ENCODE measurements around the gene ZC3H6.

Gene ZC3H6

DNA sequence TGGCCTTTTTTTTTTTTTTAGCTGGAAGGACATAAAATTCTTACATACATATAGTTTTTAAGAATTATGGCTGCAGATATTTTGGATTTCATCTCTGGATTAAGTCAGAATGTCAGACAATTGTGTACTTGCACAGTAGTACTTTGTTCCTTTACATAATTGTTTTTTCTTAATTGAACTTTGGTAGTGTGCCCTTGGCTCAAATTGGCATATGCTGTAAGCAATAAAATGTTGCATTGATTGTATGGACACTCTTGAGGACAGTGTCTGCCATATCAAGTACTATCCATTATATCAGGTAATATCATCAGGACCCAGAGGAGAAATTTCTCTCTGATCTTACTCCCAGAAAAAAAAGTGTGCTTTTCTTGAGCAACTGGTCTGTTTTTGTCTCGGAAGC is 15.3 kb downstream of the ZC3H6 start:
- Mint-ChIP-seq H3K27me3 (no peaks in the 10 kb centered on the region), H3K36me3 (ENCODE audit: insufficient read depth) (peaks cover 5% of the 10 kb centered on the region), H3K9me3 (no peaks in the 10 kb centered on the region), H3K4me3 (no peak overlapping the region), H3K27ac (no peak overlapping the region), H3K4me1 (ENCODE audit: low read depth in 2 of 2) (peaks cover 0 to 5% of the 10 kb centered on the region in 2 donors)
- ATAC-seq (replicated peaks) (no peak), DNase-seq (no peak)

DNA sequence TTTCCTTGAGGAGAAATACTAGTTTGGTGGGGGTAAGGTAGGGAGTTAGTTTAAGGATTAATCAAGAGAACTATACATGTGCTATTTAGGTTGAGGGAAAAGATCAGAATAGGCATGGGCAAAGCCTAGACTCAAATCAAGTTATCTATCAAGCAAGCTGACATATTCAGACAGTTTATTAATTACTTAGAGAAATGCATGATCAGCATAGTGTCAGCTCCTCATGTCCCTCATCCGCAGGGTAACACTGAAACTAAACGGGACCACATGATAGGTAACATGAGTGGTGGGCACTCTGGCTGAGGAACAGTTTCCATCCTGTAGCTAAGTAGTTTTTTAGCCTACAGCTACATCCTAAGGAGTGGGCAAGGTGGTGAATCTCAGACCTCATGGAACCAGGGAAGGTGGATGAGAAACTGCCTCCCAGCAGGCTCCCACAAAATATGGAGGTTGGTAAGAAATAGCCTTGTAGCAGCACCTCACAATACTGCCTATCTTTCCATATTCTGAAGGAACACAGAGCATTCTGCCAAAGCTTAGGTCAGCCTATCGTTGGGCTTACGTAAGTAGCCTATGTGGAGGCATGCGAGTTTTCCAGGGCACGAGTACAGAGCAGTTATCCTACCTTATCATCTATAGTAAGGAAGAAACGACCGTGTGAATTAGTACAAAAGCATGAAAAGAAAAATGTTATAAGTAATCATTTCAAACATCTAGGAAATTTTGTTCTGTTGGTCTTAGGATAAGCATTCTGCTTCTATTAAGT is 18.4 kb downstream of the ZC3H6 start:
- Mint-ChIP-seq H3K36me3 (ENCODE audit: insufficient read depth) (no peaks in the 10 kb centered on the region), H3K4me1 (ENCODE audit: low read depth in 2 of 2) (peaks cover 0 to 11% of the 10 kb centered on the region in 2 donors), H3K27ac (no peak overlapping the region), H3K9me3 (no peaks in the 10 kb centered on the region), H3K4me3 (no peak overlapping the region), H3K27me3 (no peaks in the 10 kb centered on the region)
- DNase-seq = no peak
- no peak for ATAC-seq (replicated peaks)

DNA sequence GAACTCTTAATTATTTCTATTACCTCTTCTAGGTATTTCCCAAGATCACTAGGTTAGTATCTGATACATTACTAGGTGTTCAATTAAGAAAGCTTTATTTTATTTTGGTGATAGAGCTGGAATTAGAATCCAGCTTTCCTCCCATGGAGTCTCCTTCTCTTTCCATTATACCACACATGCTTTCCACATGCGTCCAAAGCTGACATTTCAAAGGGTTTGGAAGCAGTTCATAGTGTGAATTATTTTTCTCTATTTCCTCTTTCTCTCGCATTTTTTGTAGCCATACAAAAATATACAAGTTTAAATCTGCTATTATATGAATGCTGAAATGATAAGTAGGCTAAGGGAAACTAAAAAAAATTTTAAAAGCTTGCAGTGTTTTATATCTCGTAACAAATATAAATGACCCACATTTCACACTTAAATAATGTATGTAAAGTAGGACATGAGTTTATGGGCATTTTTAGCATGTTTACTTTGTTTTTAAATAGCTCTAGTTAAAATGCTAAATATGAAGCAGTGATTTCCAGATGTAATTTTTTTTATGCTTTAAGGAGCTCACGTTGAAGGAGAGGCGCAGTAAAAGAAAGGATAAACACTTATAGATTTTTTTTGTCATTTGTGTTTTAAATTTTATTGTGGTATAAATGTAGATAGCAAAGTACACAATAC is 20.1 kb downstream of the ZC3H6 start:
- no peaks in the 10 kb centered on the region for H3K27me3 Mint-ChIP-seq
- H3K36me3 Mint-ChIP-seq (ENCODE audit: insufficient read depth) = peaks cover 4% of the 10 kb centered on the region
- no peak for ATAC-seq (replicated peaks)
- no peak for DNase-seq
- no peak overlapping the region for H3K27ac Mint-ChIP-seq
- peaks cover 0 to 10% of the 10 kb centered on the region in 2 donors for H3K4me1 Mint-ChIP-seq (ENCODE audit: low read depth in 2 of 2)
- H3K9me3 Mint-ChIP-seq = no peaks in the 10 kb centered on the region
- H3K4me3 Mint-ChIP-seq = no peak overlapping the region

DNA sequence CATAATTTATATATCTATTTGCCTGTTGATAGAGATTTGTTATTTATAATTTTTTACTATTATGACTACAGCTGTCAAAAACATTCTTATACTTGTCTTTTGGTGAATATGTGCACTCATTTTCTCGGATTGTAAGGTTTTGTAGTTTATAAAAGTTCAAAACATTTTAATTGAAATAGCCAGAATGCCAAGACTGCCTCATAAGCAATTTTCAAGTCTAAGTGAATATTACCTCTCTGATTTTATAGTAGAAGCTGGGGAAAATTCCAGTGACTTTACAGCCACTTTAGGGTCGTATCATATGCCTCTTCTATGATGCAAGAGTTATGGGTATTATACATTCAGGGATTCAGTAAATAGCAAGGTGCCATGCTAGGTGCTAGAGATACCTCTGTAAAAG is 21.0 kb downstream of the ZC3H6 start:
- Mint-ChIP-seq H3K36me3 (ENCODE audit: insufficient read depth) (peaks cover 7% of the 10 kb centered on the region), H3K4me1 (ENCODE audit: low read depth in 2 of 2) (peaks cover 0 to 10% of the 10 kb centered on the region in 2 donors), H3K9me3 (no peaks in the 10 kb centered on the region), H3K4me3 (no peak overlapping the region), H3K27ac (no peak overlapping the region), H3K27me3 (no peaks in the 10 kb centered on the region)
- ATAC-seq (replicated peaks) = no peak
- DNase-seq = no peak

DNA sequence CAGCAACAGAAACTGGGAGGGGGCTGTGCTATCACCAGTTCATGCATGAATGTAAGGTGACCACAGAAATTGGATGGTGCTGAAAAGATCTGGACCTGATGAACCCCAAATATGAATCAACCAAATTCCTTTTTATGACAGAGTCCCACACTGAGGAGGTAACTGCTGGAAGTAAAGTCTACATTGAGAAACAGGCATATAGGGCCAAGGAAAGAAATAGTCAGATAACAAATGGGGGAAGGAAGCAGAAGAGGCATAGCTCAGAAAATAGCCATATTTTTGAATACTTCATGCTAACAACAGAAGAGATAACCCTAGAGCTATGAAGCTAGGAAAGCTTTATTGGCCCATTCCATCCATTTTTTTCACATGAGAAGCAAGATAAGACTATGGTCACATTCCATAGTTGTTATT is 25.8 kb downstream of the ZC3H6 start:
- Mint-ChIP-seq H3K4me1 (ENCODE audit: low read depth in 2 of 2) (peaks cover 0 to 10% of the 10 kb centered on the region in 2 donors), H3K27me3 (no peaks in the 10 kb centered on the region), H3K9me3 (no peaks in the 10 kb centered on the region), H3K27ac (no peak overlapping the region), H3K36me3 (ENCODE audit: insufficient read depth) (peaks cover 20% of the 10 kb centered on the region), H3K4me3 (no peak overlapping the region)
- ATAC-seq (replicated peaks) (no peak), DNase-seq (no peak)

DNA sequence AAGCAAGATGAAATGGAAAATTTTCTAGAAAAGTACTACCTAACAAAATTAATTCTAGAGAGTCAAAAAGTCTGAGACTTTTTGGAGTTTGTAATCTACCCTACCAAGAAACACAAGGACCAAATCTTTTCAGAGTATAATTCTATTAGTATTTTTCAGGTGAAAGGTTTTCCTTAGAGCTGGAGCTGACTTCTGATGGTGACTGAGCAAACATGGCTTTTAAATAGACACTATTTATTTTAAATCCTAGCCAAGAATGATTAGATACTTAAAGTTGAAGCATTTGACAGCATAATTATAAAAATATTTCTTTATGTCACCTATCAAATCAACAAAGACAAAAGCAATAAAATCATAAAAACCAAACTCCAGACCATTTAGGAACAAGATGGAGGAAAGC is 26.6 kb downstream of the ZC3H6 start:
- Mint-ChIP-seq H3K27me3 (no peaks in the 10 kb centered on the region), H3K9me3 (no peaks in the 10 kb centered on the region), H3K27ac (no peak overlapping the region), H3K4me1 (ENCODE audit: low read depth in 2 of 2) (peaks cover 0 to 5% of the 10 kb centered on the region in 2 donors), H3K4me3 (no peak overlapping the region), H3K36me3 (ENCODE audit: insufficient read depth) (peaks cover 23% of the 10 kb centered on the region)
- no peak for ATAC-seq (replicated peaks)
- DNase-seq = no peak

DNA sequence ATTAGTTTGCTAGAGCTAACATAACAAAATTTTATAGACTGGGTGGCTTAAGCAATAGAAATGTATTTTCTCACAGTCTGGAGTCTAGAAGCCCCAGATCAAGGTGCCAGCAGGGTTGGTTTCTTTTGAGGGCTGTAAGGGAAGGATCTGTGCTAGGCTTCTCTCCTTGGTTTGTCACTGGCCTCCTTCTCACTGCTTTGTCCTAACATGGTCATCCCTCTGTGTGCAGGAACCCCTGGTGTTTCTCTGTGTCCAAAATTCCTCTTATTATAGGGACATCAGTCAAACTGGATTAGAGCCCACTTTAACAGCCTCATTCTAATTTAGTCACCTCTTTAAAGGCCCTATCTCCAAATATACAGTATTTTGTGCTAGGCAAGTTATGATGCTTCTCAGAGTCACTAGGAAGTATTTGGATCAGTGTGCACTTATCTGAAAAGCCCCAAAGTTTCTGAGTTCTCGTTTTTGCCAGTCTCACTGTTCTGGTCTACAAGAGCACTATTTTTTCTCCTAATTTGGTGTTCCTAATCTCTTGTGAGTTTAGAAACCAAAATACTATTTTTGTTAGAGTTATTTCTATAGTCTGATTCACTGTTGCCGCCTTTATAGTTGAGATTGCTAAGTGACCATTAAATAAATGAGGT is 29.0 kb downstream of the ZC3H6 start:
- Mint-ChIP-seq H3K4me3 (no peak overlapping the region), H3K4me1 (ENCODE audit: low read depth in 2 of 2) (peaks cover 0 to 4% of the 10 kb centered on the region in 2 donors), H3K9me3 (no peaks in the 10 kb centered on the region), H3K27ac (peak overlapping the region in 1 of 2 donors; percentile 82), H3K36me3 (ENCODE audit: insufficient read depth) (peaks cover 29% of the 10 kb centered on the region), H3K27me3 (no peaks in the 10 kb centered on the region)
- ATAC-seq (replicated peaks) = no peak
- no peak for DNase-seq

DNA sequence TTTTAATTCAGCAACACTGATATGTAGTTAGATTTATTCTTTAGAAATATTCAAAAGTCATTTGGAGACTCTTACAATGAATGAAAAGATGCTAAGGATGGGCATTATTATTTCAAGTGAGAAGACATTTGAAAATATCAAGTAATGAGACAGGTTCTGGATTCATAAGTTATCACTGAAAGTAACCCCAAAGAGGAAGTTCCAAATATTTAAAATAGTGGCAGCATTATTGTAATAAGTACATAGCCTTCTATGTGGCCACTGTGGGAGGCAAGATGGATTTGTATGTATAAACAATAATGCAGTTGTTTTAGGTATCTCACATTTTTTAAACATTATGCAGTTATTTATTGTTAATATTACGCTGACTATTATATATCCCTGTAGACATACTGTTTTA is 29.7 kb downstream of the ZC3H6 start:
- no peaks in the 10 kb centered on the region for H3K27me3 Mint-ChIP-seq
- peaks cover 34% of the 10 kb centered on the region for H3K36me3 Mint-ChIP-seq (ENCODE audit: insufficient read depth)
- ATAC-seq (replicated peaks) (no peak), DNase-seq (no peak)
- H3K4me1 Mint-ChIP-seq (ENCODE audit: low read depth in 2 of 2) = no peaks in the 10 kb centered on the region
- no peaks in the 10 kb centered on the region for H3K9me3 Mint-ChIP-seq
- no peak overlapping the region for H3K27ac Mint-ChIP-seq
- H3K4me3 Mint-ChIP-seq = no peak overlapping the region

DNA sequence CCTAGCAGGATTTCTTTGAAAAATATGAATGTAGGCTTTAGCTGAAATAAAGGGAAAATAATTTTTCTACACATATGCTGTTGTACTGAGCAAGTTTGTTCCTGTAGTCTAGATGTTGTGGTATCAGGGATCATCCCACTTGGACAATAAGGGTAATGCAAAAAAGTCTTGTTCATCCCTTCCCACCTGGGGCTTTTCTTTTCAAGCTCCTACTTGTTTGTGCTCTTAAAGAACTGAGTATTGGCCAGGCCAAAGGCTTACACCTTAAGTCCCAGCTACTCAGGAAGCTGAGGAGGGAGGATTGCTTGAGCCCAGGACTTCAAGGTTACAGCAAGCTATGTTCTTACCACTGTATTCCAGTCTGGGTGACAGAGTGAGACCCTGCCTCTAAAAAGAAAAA is 35.5 kb downstream of the ZC3H6 start:
- no peak for DNase-seq
- no peaks in the 10 kb centered on the region for H3K27me3 Mint-ChIP-seq
- peaks cover 40% of the 10 kb centered on the region for H3K36me3 Mint-ChIP-seq (ENCODE audit: insufficient read depth)
- no peaks in the 10 kb centered on the region for H3K9me3 Mint-ChIP-seq
- ATAC-seq (replicated peaks) = no peak
- no peaks in the 10 kb centered on the region for H3K4me1 Mint-ChIP-seq (ENCODE audit: low read depth in 2 of 2)
- no peak overlapping the region for H3K27ac Mint-ChIP-seq
- no peak overlapping the region for H3K4me3 Mint-ChIP-seq

DNA sequence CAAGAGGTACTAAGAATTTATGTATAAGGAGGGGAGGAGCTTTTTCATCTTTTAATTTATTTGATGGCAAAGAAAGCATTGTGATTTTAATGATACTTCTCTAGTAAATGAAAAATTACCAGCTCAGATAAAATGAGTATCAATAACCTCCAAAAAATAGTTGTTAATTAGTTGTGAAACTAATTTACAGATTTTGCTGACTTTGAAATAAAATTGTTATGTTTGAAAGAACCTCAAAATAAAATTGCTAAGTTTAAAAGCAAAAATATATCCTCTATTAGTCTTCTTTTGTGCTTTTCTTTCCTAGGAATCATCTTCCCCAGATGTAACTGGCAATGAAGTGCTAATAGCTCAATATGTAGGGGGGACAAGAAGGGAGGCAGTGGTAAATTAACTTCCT is 36.5 kb downstream of the ZC3H6 start:
- Mint-ChIP-seq H3K4me3 (no peak overlapping the region), H3K4me1 (ENCODE audit: low read depth in 2 of 2) (no peaks in the 10 kb centered on the region), H3K27ac (no peak overlapping the region), H3K27me3 (no peaks in the 10 kb centered on the region), H3K9me3 (no peaks in the 10 kb centered on the region), H3K36me3 (ENCODE audit: insufficient read depth) (peaks cover 39% of the 10 kb centered on the region)
- ATAC-seq (replicated peaks) (no peak), DNase-seq (no peak)

DNA sequence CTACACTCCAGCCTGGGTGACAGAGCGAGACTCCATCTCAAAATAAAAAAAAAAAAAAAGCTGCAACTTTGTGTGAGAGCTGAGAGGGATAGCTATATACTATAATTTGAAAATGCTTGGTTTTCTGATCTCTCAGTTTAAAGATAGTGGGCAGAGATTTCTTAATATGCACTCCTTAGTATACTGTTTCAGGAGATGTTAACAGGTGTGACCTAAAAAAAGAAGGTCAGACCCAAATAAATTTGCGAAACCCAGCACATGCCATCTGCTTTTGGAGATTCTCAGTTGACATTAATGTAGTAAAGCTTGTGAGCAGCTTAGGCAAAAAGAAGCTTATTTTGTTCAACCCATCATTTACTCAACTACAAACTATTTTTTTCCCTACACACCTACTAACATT is 37.4 kb downstream of the ZC3H6 start:
- Mint-ChIP-seq H3K36me3 (ENCODE audit: insufficient read depth) (peaks cover 34% of the 10 kb centered on the region), H3K9me3 (no peaks in the 10 kb centered on the region), H3K27ac (no peak overlapping the region), H3K4me1 (ENCODE audit: low read depth in 2 of 2) (no peaks in the 10 kb centered on the region), H3K4me3 (no peak overlapping the region), H3K27me3 (no peaks in the 10 kb centered on the region)
- ATAC-seq (replicated peaks) (no peak), DNase-seq (no peak)

DNA sequence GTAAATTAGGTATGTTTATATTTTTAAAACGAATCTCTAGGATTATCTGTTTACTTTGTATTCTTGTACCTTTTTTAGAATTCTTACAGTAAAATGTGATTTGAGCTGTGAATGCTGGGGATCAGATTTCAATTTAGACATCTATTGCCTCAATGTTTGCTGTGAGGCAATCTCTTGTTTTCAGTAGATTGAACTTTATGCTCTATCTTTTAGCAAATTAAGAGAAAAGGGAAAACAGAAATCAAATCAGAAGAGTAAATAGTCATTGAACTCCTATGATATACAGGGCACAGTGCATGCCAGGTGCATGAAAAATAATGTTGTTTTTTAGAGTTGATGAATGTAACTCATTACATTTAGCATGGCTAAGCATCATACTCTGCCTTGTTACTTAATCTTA is 39.5 kb downstream of the ZC3H6 start:
- ATAC-seq (replicated peaks) (no peak), DNase-seq (no peak)
- Mint-ChIP-seq H3K27me3 (no peaks in the 10 kb centered on the region), H3K9me3 (no peaks in the 10 kb centered on the region), H3K4me1 (ENCODE audit: low read depth in 2 of 2) (no peaks in the 10 kb centered on the region), H3K4me3 (no peak overlapping the region), H3K36me3 (ENCODE audit: insufficient read depth) (peaks cover 37% of the 10 kb centered on the region), H3K27ac (no peak overlapping the region)

DNA sequence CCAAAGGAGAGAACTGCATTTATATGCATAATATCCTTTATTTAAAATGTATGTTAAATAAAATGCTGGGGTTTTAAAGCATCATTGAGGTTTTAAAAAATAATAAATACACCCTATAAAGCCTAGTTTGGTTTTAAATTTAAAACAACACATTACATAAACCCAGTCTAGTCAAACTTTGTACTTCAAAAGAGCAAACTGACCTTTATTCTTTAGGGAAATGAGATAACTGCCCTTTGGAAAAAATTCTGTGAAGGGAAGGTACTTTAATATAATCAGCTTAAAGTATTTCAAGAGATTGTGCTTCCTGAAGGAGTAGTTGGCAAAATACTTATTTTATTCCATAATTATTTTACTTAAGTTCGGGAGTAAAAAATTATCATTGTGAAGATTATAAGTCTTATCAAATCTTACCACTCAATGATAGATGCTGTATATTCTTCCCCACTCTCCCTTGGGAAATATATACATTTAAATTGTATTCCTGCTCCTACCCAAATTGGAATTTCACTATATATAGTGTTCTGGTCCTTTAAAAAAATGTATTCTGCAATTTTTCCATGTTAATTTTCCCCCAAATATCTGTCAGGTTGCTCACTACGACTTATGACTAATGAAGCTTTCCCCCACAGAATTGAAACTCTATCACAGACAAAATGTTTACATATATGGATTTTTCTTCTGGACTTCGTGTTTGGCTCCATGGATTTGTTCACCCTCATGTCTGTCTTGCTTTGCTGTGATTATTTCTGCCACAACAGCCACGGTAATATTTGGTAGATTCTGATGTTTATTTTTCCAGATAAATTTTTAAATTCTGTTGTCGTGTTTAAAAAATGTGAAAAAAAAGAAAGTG is 42.1 kb downstream of the ZC3H6 start:
- no peak overlapping the region for H3K27ac Mint-ChIP-seq
- no peaks in the 10 kb centered on the region for H3K27me3 Mint-ChIP-seq
- H3K4me1 Mint-ChIP-seq (ENCODE audit: low read depth in 2 of 2) = no peaks in the 10 kb centered on the region
- no peak for ATAC-seq (replicated peaks)
- H3K36me3 Mint-ChIP-seq (ENCODE audit: insufficient read depth) = peaks cover 28% of the 10 kb centered on the region
- H3K4me3 Mint-ChIP-seq = no peak overlapping the region
- no peak for DNase-seq
- no peaks in the 10 kb centered on the region for H3K9me3 Mint-ChIP-seq
